Glutamatergic neuron (in vitro differentiated cells): ENCODE data around the gene PTTG1IP. TPM values are rescaled to one million over a fixed set of nuclear protein-coding genes. Genes with fewer than 3 reads are reported as not detected.
A peak's percentile ranks its signal among the peaks of the same experiment; 100 is the strongest.

Experiments
- DNase-seq: peaks from one replicate; pipeline ENCODE4 v3.0.0; 2022
- H3K27ac Mint-ChIP-seq: one replicate; pipeline ENCODE4 v1.8.0; 2020; ENCODE audit warnings: mild to moderate bottlenecking, mixed read lengths, inconsistent platforms; ENCODE audit not compliant: unreplicated experiment
- H3K27me3 Mint-ChIP-seq: one replicate; pipeline ENCODE4 v1.8.0; 2020; ENCODE audit warnings: mild to moderate bottlenecking, moderate library complexity, mixed read lengths, inconsistent platforms; ENCODE audit not compliant: unreplicated experiment
- H3K36me3 Mint-ChIP-seq: one replicate; pipeline ENCODE4 v1.8.0; 2020; ENCODE audit warnings: mild to moderate bottlenecking, mixed read lengths, inconsistent platforms; ENCODE audit not compliant: unreplicated experiment
- H3K4me1 Mint-ChIP-seq: one replicate; pipeline ENCODE4 v1.8.0; 2020; ENCODE audit warnings: mild to moderate bottlenecking, low read depth, mixed read lengths, inconsistent platforms; ENCODE audit not compliant: unreplicated experiment
- H3K4me3 Mint-ChIP-seq: one replicate; pipeline ENCODE4 v1.8.0; 2020; ENCODE audit warnings: mild to moderate bottlenecking, mixed read lengths, inconsistent platforms; ENCODE audit not compliant: unreplicated experiment
- H3K9me3 Mint-ChIP-seq: one replicate; pipeline ENCODE4 v1.8.0; 2020; ENCODE audit warnings: mild to moderate bottlenecking, moderate library complexity, mixed read lengths, inconsistent platforms; ENCODE audit not compliant: unreplicated experiment
- CTCF ChIP-seq: fragments of 200-600 bp; sonication (generic); IDR thresholded peaks from one replicate; pipeline ENCODE4 v1.5.0; 2021; ENCODE audit not compliant: partially characterized antibody, unreplicated experiment
- total RNA-seq: library from RNA; stranded (reverse); fragmentation: NEBNext Ultra II Directional; extraction: Animal tissue kit (Norgen Biotek cat#: 25700); gene quantifications from one replicate; pipeline ENCODE4 v1.2.1, GENCODE V29; 2021; ENCODE audit not compliant: unreplicated experiment

The PTTG1IP gene
- total RNA-seq, 1 donor from 2014 or later = 249 TPM

GRCh38 chr21:44838951-44839350 is 34.5 kb downstream of the PTTG1IP start:
- no peak for TF ChIP-seq CTCF
- H3K9me3 Mint-ChIP-seq = peaks cover 5% of the 10 kb centered on the region
- peaks cover 4% of the 10 kb centered on the region for H3K4me1 Mint-ChIP-seq
- H3K27me3 Mint-ChIP-seq = peaks cover 8% of the 10 kb centered on the region
- H3K27ac Mint-ChIP-seq = no peak overlapping the region
- no peak overlapping the region for H3K4me3 Mint-ChIP-seq
- DNase-seq = no peak
- H3K36me3 Mint-ChIP-seq = no peaks in the 10 kb centered on the region

GRCh38 chr21:44838039-44838895 is 35.2 kb downstream of the PTTG1IP start:
- no peak overlapping the region for H3K27ac Mint-ChIP-seq
- H3K9me3 Mint-ChIP-seq = peaks cover 5% of the 10 kb centered on the region
- H3K27me3 Mint-ChIP-seq = peaks cover 11% of the 10 kb centered on the region
- H3K36me3 Mint-ChIP-seq = no peaks in the 10 kb centered on the region
- no peak for DNase-seq
- no peak overlapping the region for H3K4me3 Mint-ChIP-seq
- TF ChIP-seq CTCF = no peak
- H3K4me1 Mint-ChIP-seq = peaks cover 4% of the 10 kb centered on the region

GRCh38 chr21:44837537-44837936 is 36.0 kb downstream of the PTTG1IP start:
- no peaks in the 10 kb centered on the region for H3K36me3 Mint-ChIP-seq
- peaks cover 6% of the 10 kb centered on the region for H3K4me1 Mint-ChIP-seq
- H3K9me3 Mint-ChIP-seq = peaks cover 5% of the 10 kb centered on the region
- no peak overlapping the region for H3K27ac Mint-ChIP-seq
- no peak for DNase-seq
- no peak for TF ChIP-seq CTCF
- H3K4me3 Mint-ChIP-seq = no peak overlapping the region
- peaks cover 11% of the 10 kb centered on the region for H3K27me3 Mint-ChIP-seq

GRCh38 chr21:44836666-44837471 is 36.6 kb downstream of the PTTG1IP start:
- H3K36me3 Mint-ChIP-seq = no peaks in the 10 kb centered on the region
- H3K27ac Mint-ChIP-seq = peak overlapping the region; percentile 76
- peaks cover 6% of the 10 kb centered on the region for H3K4me1 Mint-ChIP-seq
- H3K4me3 Mint-ChIP-seq = no peak overlapping the region
- peak; percentile 71 for DNase-seq
- H3K9me3 Mint-ChIP-seq = peaks cover 3% of the 10 kb centered on the region
- TF ChIP-seq CTCF = no peak
- H3K27me3 Mint-ChIP-seq = peaks cover 11% of the 10 kb centered on the region

- Mint-ChIP-seq H3K36me3 (peaks cover 1% of the 10 kb centered on the region), H3K27ac (peak overlapping the region; percentile 76), H3K27me3 (peaks cover 11% of the 10 kb centered on the region), H3K4me1 (peaks cover 6% of the 10 kb centered on the region), H3K9me3 (peaks cover 3% of the 10 kb centered on the region), H3K4me3 (no peak overlapping the region)
- no peak for TF ChIP-seq CTCF
- no peak for DNase-seq
Measured at GRCh38 chr21:44836349-44836665, 37.2 kb downstream of the PTTG1IP start.
